A673 (cell line): ENCODE data around the gene GPR161.

Source experiments
- CTCF ChIP-seq: fragments of 300-800, 200-600 bp; sonication (generic); conservative IDR thresholded peaks from 2 replicates; pipeline ENCODE4 v1.5.1; 2017; ENCODE audit warnings: low read depth, mild to moderate bottlenecking, antibody characterized with exemption, low read length, moderate library complexity, mixed read lengths
- EZH2 ChIP-seq: fragments of 200-600 bp; sonication (generic); IDR thresholded peaks from 2 replicates; pipeline ENCODE4 v1.6.1; 2017; ENCODE audit warnings: borderline replicate concordance, low read depth, mild to moderate bottlenecking, mixed read lengths, antibody characterized with exemption, low read length; ENCODE audit not compliant: poor library complexity, severe bottlenecking

DNA sequence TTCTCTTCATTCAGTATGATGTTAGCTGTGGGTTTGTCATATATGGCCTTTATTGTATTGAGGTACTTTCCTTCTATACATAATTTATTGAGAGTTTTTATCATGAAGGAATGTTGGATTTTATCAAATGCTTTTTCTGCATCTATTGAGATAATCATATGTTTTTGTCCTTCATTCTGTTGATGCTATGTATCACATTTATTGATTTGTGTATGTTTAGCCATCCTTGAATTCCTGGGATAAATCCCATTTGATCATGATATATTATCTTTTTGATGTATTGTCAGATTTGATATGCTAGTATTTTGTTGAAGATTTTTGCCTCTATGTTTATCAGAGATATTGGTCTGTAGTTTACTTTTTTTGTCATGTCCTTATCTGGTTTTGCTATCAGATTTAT lies 20.9 kb upstream of the GPR161 start:
- TF ChIP-seq CTCF = no peak
- no peak for TF ChIP-seq EZH2
